Measurements from ENCODE around the gene HYLS1.

DNA sequence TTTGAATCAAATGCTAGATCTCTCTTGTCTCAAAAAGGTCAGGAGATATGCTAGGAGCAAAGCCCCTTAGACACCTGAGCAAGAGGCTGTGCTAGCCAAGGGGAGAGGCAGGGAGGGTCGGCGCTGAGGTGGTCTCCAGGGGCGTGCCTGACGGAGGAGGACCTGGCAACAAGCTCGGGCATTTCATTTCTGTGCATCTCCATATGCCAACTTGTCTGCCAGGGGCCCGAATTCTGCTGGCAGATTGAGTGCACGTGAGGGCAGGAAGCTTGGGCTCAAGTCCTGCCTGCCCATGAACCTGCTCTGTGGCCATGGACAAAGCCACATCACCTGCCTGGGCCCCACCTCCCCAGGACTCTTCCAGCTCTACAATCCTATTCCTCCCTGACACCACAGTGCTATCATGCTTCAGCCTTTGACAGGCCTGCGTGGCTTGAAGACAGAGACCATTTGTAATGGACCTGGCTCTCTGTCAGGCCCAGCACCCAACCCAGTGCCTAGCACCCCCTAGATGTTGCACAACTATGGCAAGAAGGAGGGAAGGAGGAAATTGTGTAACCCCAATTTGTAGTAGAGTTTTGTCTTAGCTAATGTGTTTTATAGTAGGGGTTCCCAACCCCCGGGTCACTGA is 42.1 kb downstream of the HYLS1 start:
- TF ChIP-seq CTCF (IDR thresholded peaks at IDR 0.05) = no peak
- TF ChIP-seq ZFX (IDR thresholded peaks at IDR 0.05; ENCODE audit: borderline replicate concordance) = no peak

All from 22Rv1 (cell line).